GM12892 (cell line): ENCODE measurements around the gene ZNF70.

ENCODE experiments used
- DNase-seq: peaks from one replicate; pipeline ENCODE4 v3.0.0; 2011; ENCODE audit not compliant: insufficient read length
- FAIRE-seq: peaks from 2 replicates; lab custom pipeline; 2011; peaks lifted over from hg19 to GRCh38; lab: Jason Lieb, UNC
- POLR2A ChIP-seq: IDR thresholded peaks from 2 replicates; pipeline ENCODE4 v1.6.1; 2011; ENCODE audit warnings: low read depth, low read length, control low read depth
- POLR2AphosphoS5 ChIP-seq: IDR thresholded peaks from 2 replicates; pipeline ENCODE4 v1.6.1; 2011; ENCODE audit warnings: low read depth, low read length, control low read depth
- TAF1 ChIP-seq: IDR thresholded peaks from 2 replicates; pipeline ENCODE4 v1.6.1; 2011; ENCODE audit warnings: low read depth, mild to moderate bottlenecking, control low read depth, low read length, borderline replicate concordance

Gene ZNF70

DNA sequence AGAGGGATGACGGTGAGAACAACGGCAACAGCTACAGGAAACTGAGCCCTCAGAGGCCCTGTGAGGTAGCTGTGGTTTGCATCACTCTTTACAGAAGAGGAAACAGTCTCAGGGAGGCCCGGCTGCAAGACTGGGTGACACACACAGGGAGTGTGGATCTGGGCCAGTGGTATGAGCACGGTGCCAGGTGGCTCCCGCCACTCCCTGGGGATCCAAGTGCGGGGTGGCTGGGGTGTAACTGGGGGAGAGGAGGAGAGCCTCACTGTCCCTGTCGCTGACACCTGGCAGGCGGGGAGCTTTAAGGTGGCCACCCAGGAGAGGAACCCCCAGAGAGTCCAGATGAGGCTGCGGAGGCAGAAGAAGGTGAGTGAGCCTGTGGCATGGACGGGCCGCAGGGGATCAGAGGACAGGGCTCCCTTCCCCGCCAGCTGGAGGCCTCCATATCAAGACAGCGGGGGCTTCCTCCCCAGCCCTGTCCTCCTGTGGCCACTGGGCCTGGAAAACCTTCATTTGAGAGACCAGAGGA is 54.5 kb downstream of the ZNF70 start:
- TF ChIP-seq TAF1 = no peak
- peak; percentile 56; the same call in 1 of the 2 replicates for TF ChIP-seq POLR2AphosphoS5
- TF ChIP-seq POLR2A = peak; percentile 70; the same call in 1 of the 2 replicates
- peak; percentile 96 for FAIRE-seq

DNA sequence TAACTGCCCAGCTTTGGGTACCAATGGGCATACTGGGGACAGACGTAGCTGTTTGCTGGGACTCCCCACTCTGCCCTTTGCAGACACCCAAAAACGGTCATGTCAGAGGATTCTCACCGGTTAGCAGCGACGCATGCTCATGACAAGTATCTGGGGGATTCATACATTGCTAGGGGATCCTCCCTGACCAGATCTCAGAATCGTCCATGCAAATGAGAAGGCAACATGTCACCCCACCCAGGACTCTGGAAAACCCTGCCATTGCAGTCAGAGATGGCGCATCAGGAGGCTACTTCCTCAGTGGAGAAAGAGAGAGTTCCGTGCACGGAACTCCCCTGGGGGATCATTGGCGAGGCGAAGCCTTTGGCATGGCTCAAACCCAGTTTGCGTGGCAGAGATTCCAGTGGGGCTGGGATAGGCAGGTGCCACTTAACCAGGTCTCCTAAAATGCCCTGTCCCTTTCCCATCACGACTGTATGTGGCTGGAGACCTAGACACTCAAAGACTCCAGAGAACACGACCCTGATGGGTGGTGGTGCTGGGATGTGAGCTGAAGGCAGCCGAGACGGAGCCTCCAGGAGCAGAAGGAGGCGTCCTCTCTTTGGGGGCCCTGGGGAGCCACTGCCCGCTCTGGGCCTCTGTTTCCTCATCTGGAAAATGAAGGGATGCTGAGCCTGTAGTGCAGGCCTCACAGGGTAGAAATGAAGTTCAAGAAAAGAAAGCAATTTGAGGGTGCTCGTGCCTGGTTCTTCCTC is 55.2 kb downstream of the ZNF70 start:
- DNase-seq (no peak), FAIRE-seq (no peak)
- TF ChIP-seq POLR2AphosphoS5 (no peak), TAF1 (no peak), POLR2A (no peak)

More for the DNA sequence above, 54.5 kb downstream of the ZNF70 start:
- DNase-seq = peak; percentile 86

DNA sequence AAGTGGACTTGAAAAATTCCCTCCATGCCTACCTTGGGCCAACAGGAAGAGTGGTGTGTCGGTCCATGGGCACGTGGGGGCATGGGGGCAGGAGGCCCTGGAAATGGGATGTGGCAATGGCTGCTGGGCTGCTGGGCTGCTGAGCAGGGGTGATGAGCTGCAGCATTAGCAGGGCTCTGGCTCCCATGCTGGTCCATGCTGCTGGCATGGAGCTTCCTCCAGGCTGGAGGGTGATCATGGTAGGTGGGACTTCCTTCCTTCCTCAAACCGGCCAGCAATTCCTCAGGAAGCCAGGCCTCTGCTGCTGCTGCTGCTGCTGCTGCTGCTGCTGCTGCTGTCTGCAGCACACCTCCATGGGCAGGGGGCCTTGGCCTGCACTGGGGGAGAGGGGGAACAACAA is 55.8 kb downstream of the ZNF70 start:
- FAIRE-seq (peak; percentile 56), DNase-seq (no peak)
- TF ChIP-seq TAF1 = no peak

DNA sequence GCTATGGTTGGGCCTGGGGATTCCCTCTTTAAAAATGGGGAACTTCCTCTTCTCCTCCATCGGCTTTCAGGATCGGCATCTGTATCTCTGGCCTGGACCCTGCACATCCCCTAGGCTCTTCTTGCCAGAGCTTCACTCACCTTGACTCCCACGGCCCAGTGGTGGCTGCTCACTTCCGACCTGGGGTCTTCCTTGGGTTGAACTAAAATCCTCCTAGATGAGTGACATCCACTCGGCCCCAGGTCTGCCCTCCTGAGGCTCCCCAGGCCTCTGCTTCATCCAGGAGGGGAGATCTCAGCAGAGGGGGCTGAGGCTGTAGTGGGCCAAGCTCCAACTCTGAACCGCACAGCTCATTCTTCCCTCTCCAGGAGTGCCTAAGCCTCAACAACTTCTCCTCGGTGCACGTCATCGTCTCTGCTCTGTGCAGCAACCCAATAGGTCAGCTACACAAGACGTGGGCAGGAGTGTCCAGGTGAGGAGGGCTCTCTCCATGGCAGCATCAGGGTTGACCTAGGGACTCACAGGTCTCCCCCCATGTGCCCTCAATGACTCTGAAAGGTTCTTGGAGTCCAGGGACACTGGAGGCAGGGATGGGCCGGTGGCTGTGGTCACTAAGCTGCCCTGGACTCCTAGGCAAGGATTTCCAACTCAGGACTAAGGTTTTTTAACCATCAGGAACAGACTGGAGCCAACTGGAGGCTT is 56.8 kb downstream of the ZNF70 start:
- FAIRE-seq = no peak
- DNase-seq = no peak
- TF ChIP-seq TAF1 (no peak), POLR2A (no peak), POLR2AphosphoS5 (no peak)

DNA sequence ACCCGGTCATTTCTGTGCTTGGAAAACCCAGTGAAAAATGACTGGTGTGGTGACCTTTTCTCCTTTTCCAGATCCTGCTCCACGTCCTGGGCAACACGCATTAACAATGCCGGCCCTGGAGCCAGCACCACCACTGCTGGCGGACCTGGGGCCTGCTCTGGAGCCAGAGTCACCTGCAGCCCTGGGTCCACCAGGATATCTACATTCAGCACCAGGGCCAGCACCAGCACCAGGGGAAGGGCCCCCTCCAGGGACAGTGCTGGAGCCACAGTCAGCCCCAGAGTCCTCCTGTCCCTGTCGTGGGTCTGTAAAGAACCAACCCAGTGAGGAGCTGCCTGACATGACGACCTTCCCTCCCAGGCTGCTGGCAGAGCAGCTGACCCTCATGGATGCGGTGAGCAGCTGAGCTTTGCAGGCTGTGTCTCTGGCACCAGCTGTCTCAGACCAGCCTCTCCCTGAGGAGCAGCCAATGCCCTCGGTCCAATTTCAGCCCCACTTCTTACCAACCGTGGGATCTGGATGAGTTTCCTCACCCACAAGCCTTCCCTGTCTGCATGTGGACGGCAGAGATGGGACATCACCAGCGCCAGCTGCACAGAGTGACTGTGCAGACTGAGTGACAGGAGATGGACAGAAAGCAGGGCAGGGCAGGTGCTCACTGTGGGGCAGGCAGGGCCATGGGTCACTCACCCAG is 58.2 kb downstream of the ZNF70 start:
- TF ChIP-seq POLR2AphosphoS5 = peak; percentile 22; the same call in 1 of the 2 replicates
- no peak for TF ChIP-seq POLR2A
- no peak for TF ChIP-seq TAF1
- DNase-seq (no peak), FAIRE-seq (no peak)

DNA sequence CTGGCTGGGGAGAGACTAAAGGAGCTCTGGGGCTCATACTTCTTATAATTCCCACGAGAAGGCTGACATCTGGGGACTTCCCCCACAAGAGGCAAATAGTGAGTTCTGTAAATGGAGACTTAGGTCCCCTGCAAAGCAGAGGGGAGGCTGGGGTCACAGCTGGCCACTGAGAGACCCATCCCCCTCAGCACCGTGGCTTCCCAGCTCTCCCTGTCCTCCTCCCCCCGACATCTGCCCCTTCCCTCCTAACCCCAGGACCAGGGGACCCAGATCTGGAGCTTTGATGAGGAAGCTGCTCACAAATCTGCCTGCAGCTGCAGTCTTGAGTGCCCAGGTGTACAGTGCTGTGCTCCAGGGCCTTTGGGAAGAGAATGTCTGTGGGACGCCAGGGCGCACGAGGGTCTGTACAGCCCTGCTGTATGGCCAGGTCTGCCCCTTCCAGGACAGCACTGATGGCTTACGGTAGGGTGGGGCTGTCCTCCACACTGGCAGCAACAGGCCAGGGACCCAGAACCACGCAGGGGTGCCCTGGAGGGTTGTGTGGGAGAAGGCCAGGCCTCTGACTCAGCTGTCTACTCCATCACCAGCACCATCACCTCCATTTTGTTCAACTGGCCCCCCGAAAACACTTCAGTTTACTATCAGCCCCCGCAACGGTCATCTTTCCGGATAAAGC is 59.0 kb downstream of the ZNF70 start:
- FAIRE-seq (no peak), DNase-seq (no peak)
- TF ChIP-seq POLR2A (no peak), POLR2AphosphoS5 (no peak), TAF1 (no peak)

DNA sequence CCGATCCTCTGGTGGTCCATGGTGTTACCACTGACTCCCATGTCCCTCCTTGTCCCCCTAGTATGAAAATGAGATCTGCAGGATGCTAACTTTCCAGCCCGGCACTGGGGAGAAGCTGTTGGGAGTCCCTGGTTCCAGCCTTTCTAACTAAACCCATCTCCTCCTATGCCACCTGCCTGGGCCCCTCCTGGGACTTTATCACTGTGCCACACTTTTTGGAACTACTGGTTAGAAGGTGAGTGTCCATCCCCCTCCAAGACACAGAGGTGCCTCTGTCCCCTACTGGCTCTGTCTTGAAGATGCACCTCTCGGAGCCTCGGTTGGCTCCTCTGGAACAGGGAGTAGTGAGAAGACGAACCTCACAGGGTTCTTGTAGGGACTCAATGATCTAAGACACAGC is 60.2 kb downstream of the ZNF70 start, which contains the start of gene RGL4:
Gene RGL4 (plus strand): TSS at position 301 of the 400 bp plus-strand sequence. CDS start 1,018 bp downstream, outside the sequence.
- no peak for FAIRE-seq
- TF ChIP-seq POLR2AphosphoS5 = no peak
- no peak for TF ChIP-seq TAF1
- TF ChIP-seq POLR2A = no peak
- DNase-seq = no peak

DNA sequence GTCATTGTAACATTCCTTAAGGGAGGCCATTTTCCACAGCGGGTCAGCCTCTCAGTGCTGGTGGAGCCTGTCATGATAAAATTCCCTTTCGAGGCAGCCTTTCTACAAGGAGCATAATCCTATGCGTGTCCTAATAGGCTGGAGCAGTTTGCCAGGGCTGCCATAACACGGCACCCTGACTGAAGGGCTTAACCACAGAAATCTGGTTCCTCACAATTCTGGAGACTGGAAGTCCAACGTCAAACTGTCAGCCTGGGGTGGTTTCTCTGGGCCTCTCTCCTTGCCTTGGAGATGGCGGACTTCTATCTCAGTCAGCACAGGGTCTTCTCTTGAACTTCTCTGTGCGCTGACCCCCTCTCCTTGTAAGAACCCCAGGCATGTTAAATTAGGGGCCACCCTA is 61.5 kb downstream of the ZNF70 start:
- FAIRE-seq (no peak), DNase-seq (no peak)
- TF ChIP-seq POLR2A = no peak
- TF ChIP-seq POLR2AphosphoS5 = no peak
- TF ChIP-seq TAF1 = no peak
